Thymus (tissue), 11 donors: ENCODE data around the gene GFOD1. TPM values are rescaled to one million over a fixed set of nuclear protein-coding genes. Genes with fewer than 3 reads are reported as not detected.

ENCODE experiments used
- DNase-seq, 9 donors: peaks; one replicate each; pipeline ENCODE4 v3.0.0-alpha.2; 2013; ENCODE audit warnings: low spot score in 9 of 9, low read depth in 6 of 9, missing footprints in 1 of 9
- H3K27ac ChIP-seq, 2 donors: one replicate each; pipeline ENCODE4 v1.5.1; 2013; ENCODE audit warnings: control low read depth in 1 of 2, low read depth in 1 of 2, low read length in 1 of 2, mild to moderate bottlenecking in 1 of 2, moderate library complexity in 1 of 2
- H3K27me3 ChIP-seq, 2 donors: one replicate each; pipeline ENCODE4 v1.5.1; 2013; ENCODE audit warnings: low read length in 1 of 2; ENCODE audit not compliant: control insufficient read depth in 2 of 2, insufficient read depth in 1 of 2
- H3K36me3 ChIP-seq, 2 donors: one replicate each; pipeline ENCODE4 v1.5.1; 2013; ENCODE audit warnings: low read length in 1 of 2, mild to moderate bottlenecking in 1 of 2, moderate library complexity in 1 of 2; ENCODE audit not compliant: control insufficient read depth in 2 of 2, insufficient read depth in 2 of 2
- H3K4me1 ChIP-seq, 2 donors: one replicate each; pipeline ENCODE4 v1.5.1; 2013; ENCODE audit warnings: low read length in 2 of 2; ENCODE audit not compliant: control insufficient read depth in 2 of 2, insufficient read depth in 2 of 2
- H3K4me3 ChIP-seq, 2 donors: one replicate each; pipeline ENCODE4 v1.5.1; 2013; ENCODE audit warnings: low read length in 2 of 2, control low read depth in 1 of 2, mild to moderate bottlenecking in 1 of 2
- H3K9me3 ChIP-seq, 2 donors: one replicate each; pipeline ENCODE4 v1.5.1; 2013; ENCODE audit warnings: low read length in 1 of 2, mild to moderate bottlenecking in 1 of 2; ENCODE audit not compliant: control insufficient read depth in 2 of 2, insufficient read depth in 1 of 2
- WGBS: extraction: QIAGEN DNeasy Blood & Tissue Kit; methylation state at CpG from one replicate; pipeline ENCODE4 v1.1.7; 2013; 5-methylcytosine and 5-hydroxymethylcytosine counted together
- polyA plus RNA-seq: library from polyadenylated mRNA; stranded (reverse); fragments of 200-250 nt; gene quantifications from one replicate; pipeline ENCODE4 v1.2.3, GENCODE V29; 2013
- total RNA-seq: library from RNA; stranded (reverse); fragments of 120-200 nt; gene quantifications from one replicate; pipeline ENCODE4 v1.2.4, GENCODE V29; 2013
- donor health status: healthy.

The GFOD1 gene
- total and polyA plus RNA-seq, 2 donors: 4.7 to 8.1 TPM

DNA sequence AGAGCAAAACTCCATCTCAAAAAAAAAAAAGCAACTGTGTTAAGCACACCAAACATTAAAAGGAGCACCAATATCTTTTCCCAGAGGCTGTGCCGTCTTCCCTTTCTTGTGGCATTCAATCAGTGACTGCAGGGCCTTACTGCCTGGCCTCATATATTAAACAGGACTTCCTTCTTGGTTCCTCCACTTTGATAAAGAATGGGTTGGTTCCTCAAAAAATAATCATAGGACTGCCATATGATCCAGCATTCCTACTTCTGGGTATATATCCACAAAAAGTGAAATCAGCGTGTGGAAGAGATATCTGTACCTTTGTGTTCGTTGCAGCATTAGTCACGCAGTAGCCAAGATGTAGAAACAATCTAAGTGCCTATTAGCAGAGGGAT lies 40.3 kb upstream of the GFOD1 start:
- Histone ChIP-seq H3K9me3 (no peaks in the 10 kb centered on the region), H3K27me3 (no peaks in the 10 kb centered on the region), H3K4me3 (no peak overlapping the region), H3K4me1 (peaks cover 28 to 41% of the 10 kb centered on the region in 2 donors), H3K27ac (peak overlapping the region in 1 of 2 donors; percentile 2), H3K36me3 (no peaks in the 10 kb centered on the region)
- WGBS: 85% methylated on average over 4 of the region's 4 CpGs
- no peak for DNase-seq

DNA sequence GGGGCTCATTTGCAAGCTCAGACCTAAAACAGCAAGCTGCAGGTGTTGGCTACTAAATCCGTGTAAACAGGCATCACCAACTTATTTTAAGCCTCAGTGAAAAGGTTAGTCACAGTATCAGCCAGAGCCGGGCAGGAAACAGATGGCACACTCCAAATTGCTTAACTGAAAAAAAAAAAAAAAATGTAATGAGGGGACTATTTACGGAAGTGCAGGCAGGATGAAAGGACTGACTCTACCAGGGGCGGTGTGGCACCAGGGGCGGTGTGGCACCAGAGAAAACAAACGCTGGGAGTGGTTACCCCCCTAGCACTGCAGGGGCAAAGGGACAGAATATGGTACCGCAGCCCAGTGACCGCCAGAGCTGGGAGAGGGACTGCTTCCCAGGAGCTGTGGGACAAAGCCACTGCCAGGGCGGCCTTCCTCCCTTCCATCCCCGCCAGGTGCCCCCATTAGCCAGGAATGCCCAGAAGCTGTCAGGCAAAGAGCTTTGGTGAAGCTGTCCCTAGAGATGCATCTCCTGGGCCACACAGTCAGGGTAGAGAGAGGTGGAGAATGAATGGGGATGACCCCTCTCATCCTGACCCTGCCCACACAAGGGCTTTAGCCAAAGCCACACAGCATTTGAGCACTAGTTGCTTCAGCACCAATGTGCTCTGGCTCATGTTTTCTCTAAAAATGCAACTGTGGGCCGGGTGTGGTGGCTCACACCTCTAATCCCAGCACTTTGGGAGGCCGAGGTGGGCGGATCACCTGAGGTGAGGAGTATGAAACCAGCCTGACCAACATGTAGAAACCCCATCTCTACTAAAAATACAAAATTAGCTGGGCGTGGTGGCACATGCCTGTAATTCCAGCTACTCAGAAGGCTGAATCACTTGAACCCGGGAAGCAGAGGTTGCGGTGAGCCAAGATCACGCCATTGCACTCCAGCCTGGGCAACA lies 39.6 kb upstream of the GFOD1 start:
- WGBS: 44% methylated on average over 17 of the region's 17 CpGs
- peak overlapping the region in 1 of 2 donors; percentile 14 for H3K4me3 ChIP-seq
- H3K27me3 ChIP-seq: no peaks in the 10 kb centered on the region
- H3K9me3 ChIP-seq: no peaks in the 10 kb centered on the region
- DNase-seq: peak; percentile 28 to 90 (median 75)
- peak overlapping the region; percentile 88 to 96 for H3K27ac ChIP-seq
- no peaks in the 10 kb centered on the region for H3K36me3 ChIP-seq
- peaks cover 28 to 41% of the 10 kb centered on the region in 2 donors for H3K4me1 ChIP-seq

- Histone ChIP-seq H3K36me3 (no peaks in the 10 kb centered on the region), H3K4me1 (peaks cover 28 to 41% of the 10 kb centered on the region in 2 donors), H3K27me3 (no peaks in the 10 kb centered on the region), H3K9me3 (no peaks in the 10 kb centered on the region), H3K4me3 (no peak overlapping the region), H3K27ac (peak overlapping the region; percentile 84 to 96)
- no peak for DNase-seq
- 13% methylated on average over 1 of the region's 1 CpG for WGBS
Measured at GRCh38 chr6:13526357-13526726, 38.9 kb upstream of the GFOD1 start.

DNA sequence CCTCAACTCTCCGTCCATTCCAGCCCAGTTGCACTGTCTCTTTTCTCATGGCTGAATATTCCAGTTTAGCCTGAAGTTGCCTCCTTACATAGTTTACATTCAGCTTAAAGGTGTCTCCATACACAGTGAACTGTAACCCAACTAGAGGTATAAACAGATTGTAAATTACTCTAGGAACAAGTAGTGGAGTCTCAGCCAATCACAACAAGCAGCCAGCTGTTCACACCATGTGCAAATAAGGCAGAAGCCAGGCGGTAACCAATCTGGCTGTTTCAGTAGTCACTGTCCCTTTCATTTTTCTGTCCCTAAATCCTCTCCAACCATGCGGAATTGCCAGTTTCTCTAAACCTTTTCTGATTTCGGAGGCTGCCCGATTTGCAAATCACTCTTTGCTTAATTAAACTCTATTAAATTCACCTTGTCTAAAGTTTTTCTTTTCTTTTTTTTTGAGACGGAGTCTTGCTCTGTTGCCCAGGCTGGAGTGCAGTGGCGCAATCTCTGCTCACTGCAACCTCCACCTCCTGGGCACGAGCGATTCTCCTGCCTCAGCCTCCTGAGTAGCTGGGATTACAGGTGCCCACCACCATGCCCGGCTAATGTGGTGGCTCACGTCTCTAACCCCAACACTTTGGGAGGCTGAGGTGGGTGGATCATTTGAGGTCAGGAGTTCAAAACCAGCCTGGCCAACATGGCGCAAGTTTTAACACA lies 37.6 kb upstream of the GFOD1 start:
- peaks cover 28 to 41% of the 10 kb centered on the region in 2 donors for H3K4me1 ChIP-seq
- H3K9me3 ChIP-seq: no peaks in the 10 kb centered on the region
- H3K27ac ChIP-seq: peak overlapping the region in 1 of 2 donors; percentile 14
- H3K4me3 ChIP-seq: no peak overlapping the region
- 98% methylated on average over 12 of the region's 12 CpGs for WGBS
- H3K36me3 ChIP-seq: no peaks in the 10 kb centered on the region
- no peak for DNase-seq
- H3K27me3 ChIP-seq: no peaks in the 10 kb centered on the region

DNA sequence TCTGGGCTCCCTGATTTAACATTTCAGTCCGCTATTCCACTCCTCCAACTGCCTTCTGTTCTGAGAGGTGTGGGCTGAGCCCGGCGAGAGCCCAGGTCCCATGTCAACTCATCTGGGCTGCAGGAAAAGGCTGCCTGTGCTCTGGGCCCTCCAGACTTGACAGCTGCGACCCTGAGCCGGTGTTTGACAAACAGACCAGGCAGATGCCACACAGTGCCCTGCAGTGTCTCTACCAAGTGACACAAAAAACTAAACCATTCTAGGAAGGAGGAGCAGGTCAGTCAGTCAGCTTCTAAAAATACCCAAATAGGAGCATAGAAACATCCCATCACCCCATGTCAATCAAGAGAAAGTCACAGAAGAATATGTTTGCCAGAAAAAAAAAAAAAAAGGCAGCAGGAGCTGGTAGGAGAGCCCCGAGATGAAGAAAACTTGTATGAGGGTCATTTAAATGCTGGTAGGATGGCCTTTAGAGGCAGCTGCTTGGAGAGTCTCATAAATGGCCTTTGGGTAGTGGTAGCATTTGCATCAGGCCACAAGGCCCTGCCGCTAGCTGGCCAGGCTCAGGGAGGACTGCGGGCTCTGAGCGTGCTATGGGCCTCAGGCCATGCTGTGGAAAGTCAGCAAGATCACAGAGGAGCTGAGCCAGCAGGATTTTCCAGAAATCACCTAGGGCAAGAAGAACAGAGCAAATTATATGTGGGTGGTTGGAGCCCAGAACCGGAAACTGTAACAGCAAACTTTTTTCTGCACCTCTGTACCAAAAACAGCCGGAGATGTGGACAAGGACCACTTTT lies 36.6 kb upstream of the GFOD1 start:
- no peaks in the 10 kb centered on the region for H3K9me3 ChIP-seq
- peaks cover 28 to 40% of the 10 kb centered on the region in 2 donors for H3K4me1 ChIP-seq
- peak in 4 of 9 donors; percentile 12 to 44 (median 22) for DNase-seq
- 72% methylated on average over 11 of the region's 11 CpGs for WGBS
- H3K4me3 ChIP-seq: no peak overlapping the region
- H3K36me3 ChIP-seq: no peaks in the 10 kb centered on the region
- H3K27me3 ChIP-seq: no peaks in the 10 kb centered on the region
- peak overlapping the region; percentile 23 to 31 for H3K27ac ChIP-seq

- no peaks in the 10 kb centered on the region for H3K9me3 ChIP-seq
- peaks cover 27 to 34% of the 10 kb centered on the region in 2 donors for H3K4me1 ChIP-seq
- 82% methylated on average over 4 of the region's 4 CpGs for WGBS
- no peaks in the 10 kb centered on the region for H3K27me3 ChIP-seq
- H3K27ac ChIP-seq: no peak overlapping the region
- H3K36me3 ChIP-seq: no peaks in the 10 kb centered on the region
- no peak for DNase-seq
- H3K4me3 ChIP-seq: no peak overlapping the region
Measured at GRCh38 chr6:13522656-13523055, 35.3 kb upstream of the GFOD1 start.

- Histone ChIP-seq H3K4me3 (no peak overlapping the region), H3K4me1 (peaks cover 10 to 14% of the 10 kb centered on the region in 2 donors), H3K27ac (no peak overlapping the region), H3K9me3 (no peaks in the 10 kb centered on the region), H3K27me3 (no peaks in the 10 kb centered on the region), H3K36me3 (no peaks in the 10 kb centered on the region)
- DNase-seq: no peak
- 97% methylated on average over 4 of the region's 4 CpGs for WGBS
Measured at GRCh38 chr6:13519839-13520238, 32.4 kb upstream of the GFOD1 start.

DNA sequence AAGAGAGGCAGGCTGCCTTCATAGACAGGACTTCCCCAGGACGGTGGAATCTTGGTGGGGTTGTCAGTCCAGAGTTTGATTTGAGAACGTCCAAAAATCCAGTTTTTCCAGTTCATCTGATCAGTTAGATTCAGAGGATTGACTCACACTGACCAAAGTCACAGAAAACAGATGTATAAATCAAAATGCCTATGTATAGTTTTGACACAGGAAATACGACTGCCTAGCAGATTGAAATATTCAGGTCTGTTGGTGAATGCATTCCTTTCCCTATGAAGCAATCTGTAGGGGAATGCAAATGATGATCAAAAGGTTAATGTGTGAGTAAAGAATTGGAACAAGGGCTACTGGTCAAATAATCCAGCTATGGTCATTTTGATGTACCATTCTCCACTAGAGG lies 29.7 kb upstream of the GFOD1 start:
- 90% methylated on average over 3 of the region's 3 CpGs for WGBS

More for the DNA sequence above, 29.7 kb upstream of the GFOD1 start:
- Histone ChIP-seq H3K4me1 (no peaks in the 10 kb centered on the region), H3K9me3 (peaks cover 0 to 5% of the 10 kb centered on the region in 2 donors), H3K27me3 (no peaks in the 10 kb centered on the region), H3K36me3 (no peaks in the 10 kb centered on the region), H3K4me3 (no peak overlapping the region), H3K27ac (no peak overlapping the region)
- no peak for DNase-seq
